Breast epithelium (tissue), 4 donors: Measurements from ENCODE around the gene GNAZ. TPM values are rescaled to one million over a fixed set of nuclear protein-coding genes. Genes with fewer than 3 reads are reported as not detected.

Experiments
- DNase-seq, 2 donors: peaks; one replicate each; pipeline ENCODE4 v3.0.0-alpha.2; 2019; ENCODE audit warnings: low spot score in 2 of 2
- H3K27ac ChIP-seq, 2 donors: fragments of 200-600 bp; sonication (generic) in 1 of 2; one replicate each; pipeline ENCODE4 v1.5.1; 2016 to 2019; ENCODE audit warnings: mild to moderate bottlenecking in 1 of 2
- H3K27me3 ChIP-seq, 2 donors: fragments of 200-600 bp; sonication (generic) in 1 of 2; one replicate each; pipeline versions ENCODE4 v1.5.1 to v1.6.0; 2017 to 2019; ENCODE audit warnings: control low read depth in 1 of 2, mild to moderate bottlenecking in 1 of 2
- H3K36me3 ChIP-seq: fragments of 200-600 bp; one replicate; pipeline ENCODE4 v1.5.1; 2019
- H3K4me1 ChIP-seq, 2 donors: fragments of 200-600 bp; sonication (generic); one replicate each; pipeline ENCODE4 v1.5.1; 2016 to 2019; ENCODE audit warnings: control low read depth in 1 of 2
- H3K4me3 ChIP-seq, 3 donors: fragments of 200-600 bp; sonication (generic); 1 replicate in 2 of 3; 2 replicates in 1 of 3; pipeline ENCODE4 v1.5.1; 2016 to 2019; ENCODE audit warnings: mild to moderate bottlenecking in 3 of 3, moderate library complexity in 2 of 3
- H3K9me3 ChIP-seq, 2 donors: fragments of 200-600 bp; sonication (generic) in 1 of 2; one replicate each; pipeline ENCODE4 v1.5.1; 2016 to 2019; ENCODE audit warnings: control low read depth in 1 of 2
- POLR2A ChIP-seq: fragments of 450-650 bp; IDR thresholded peaks from one replicate; pipeline ENCODE4 v1.6.1; 2016; ENCODE audit warnings: antibody characterized with exemption, mild to moderate bottlenecking, moderate library complexity
- POLR2AphosphoS5 ChIP-seq, 3 donors: sonication (generic); formaldehyde crosslinking; IDR thresholded peaks; one replicate each; pipeline ENCODE4 v1.6.1; 2017; ENCODE audit warnings: antibody characterized with exemption in 3 of 3
- intact Hi-C: fragments of 100-400 bp; cut with DNase I; formaldehyde crosslinking; loops from one replicate; pipeline ENCODE4 v1.15.1; 2023; ENCODE audit warnings: low total_unique reads
- total RNA-seq, 3 donors: library from RNA; depleted of rRNA; stranded (reverse); fragments of >200 nt; gene quantifications; one replicate each; pipeline ENCODE4 v1.1.0, GENCODE V29; 2016
- TF ChIP-seq, protein P1 (sequence below), 3 donors: fragments of 450-650 bp; IDR thresholded peaks; one replicate each; pipeline ENCODE4 v1.5.1; 2016 to 2017; ENCODE audit warnings: antibody characterized with exemption in 3 of 3, mild to moderate bottlenecking in 3 of 3, moderate library complexity in 3 of 3

The GNAZ gene
- total RNA-seq, 3 donors from 2014 or later: 5.0 to 15.7 (median 5.3) TPM

DNA sequence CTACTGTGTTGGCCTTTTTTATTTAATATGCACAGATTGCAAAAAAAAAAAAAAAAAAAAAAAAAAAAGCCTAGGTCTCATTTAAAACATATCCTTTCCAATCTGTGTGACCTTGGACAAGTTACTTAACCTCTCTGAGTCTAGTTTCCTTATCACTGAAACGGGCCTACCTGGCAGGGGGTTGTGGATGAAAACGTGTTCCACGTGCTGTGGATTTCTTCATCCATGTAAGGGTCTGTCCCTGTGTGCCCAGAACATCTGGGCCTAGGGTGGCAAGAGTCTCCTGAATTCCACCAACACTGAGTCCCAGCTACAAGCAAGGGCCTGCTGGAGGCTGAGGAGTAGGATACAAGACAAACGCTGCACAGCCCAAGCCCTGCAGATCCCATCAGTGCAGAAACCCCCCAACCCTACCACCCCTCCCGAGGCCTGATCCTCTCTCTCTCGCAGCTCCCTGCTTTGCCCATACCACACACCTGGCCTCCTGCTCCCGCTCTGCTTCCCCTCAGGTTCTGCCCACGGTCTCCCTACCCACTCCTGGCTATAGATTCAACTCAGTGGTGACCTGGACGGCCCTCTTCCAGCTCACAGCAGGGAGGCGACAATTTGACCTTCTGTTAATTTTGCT is 4.7 kb upstream of the GNAZ start:
- intact Hi-C loops: no loop called here
- no peaks in the 10 kb centered on the region for H3K36me3 ChIP-seq
- no peak overlapping the region for H3K4me3 ChIP-seq
- H3K27me3 ChIP-seq: no peaks in the 10 kb centered on the region
- TF ChIP-seq POLR2A (no peak), POLR2AphosphoS5 (IDR thresholded peaks at IDR 0.05) (no peak)
- TF ChIP-seq, protein P1, sequence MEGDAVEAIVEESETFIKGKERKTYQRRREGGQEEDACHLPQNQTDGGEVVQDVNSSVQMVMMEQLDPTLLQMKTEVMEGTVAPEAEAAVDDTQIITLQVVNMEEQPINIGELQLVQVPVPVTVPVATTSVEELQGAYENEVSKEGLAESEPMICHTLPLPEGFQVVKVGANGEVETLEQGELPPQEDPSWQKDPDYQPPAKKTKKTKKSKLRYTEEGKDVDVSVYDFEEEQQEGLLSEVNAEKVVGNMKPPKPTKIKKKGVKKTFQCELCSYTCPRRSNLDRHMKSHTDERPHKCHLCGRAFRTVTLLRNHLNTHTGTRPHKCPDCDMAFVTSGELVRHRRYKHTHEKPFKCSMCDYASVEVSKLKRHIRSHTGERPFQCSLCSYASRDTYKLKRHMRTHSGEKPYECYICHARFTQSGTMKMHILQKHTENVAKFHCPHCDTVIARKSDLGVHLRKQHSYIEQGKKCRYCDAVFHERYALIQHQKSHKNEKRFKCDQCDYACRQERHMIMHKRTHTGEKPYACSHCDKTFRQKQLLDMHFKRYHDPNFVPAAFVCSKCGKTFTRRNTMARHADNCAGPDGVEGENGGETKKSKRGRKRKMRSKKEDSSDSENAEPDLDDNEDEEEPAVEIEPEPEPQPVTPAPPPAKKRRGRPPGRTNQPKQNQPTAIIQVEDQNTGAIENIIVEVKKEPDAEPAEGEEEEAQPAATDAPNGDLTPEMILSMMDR (IDR thresholded peaks at IDR 0.05): no peak
- peaks cover 0 to 3% of the 10 kb centered on the region in 2 donors for H3K4me1 ChIP-seq
- H3K27ac ChIP-seq: no peak overlapping the region
- peak; percentile 6 to 35 for DNase-seq
- H3K9me3 ChIP-seq: no peaks in the 10 kb centered on the region

DNA sequence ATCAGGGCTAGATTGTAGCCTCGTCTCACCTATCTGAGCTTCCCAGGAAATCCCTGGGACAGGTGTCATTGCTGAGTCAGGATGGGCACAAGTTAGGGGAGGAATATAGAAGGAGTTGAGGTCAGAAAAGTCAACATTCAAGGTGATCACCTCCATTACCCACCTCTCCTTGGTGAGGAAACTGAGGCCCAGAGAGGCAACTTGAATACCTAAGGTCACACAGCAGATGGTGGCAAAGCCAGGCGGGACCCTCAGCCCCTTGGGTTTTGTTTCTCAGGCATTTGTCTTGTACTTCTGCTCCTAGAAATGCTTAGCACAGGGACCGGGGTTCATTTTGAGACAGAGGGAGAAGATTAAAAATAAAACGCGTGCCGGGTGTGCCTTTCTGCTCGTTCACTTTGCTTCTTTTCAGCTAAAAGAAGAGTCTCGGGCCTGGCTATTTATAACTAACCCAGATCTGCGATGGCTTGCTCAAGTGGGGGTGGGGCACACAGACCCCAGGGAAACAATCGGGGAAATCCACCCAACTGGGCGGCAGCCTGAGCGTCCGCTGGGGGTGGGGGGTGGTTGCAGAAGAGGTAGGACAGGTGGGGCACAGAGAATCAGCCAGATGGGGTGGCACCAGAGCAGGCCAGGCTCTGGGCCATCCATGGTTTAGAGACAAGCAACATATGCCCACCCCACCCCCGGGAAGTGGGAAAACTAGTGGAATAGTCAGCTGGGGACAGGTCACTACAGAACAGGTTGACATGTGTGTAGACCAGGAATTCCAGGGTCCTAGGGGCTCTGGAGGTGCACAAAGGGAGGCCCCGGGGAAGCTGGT is 3.9 kb upstream of the GNAZ start:
- H3K9me3 ChIP-seq: no peaks in the 10 kb centered on the region
- TF ChIP-seq POLR2AphosphoS5 (IDR thresholded peaks at IDR 0.05) (no peak), POLR2A (no peak)
- TF ChIP-seq, protein P1 (IDR thresholded peaks at IDR 0.05): no peak
- H3K4me1 ChIP-seq: peaks cover 0 to 7% of the 10 kb centered on the region in 2 donors
- no peaks in the 10 kb centered on the region for H3K27me3 ChIP-seq
- peak; percentile 7 to 27 for DNase-seq
- no peaks in the 10 kb centered on the region for H3K36me3 ChIP-seq
- H3K27ac ChIP-seq: no peak overlapping the region
- no peak overlapping the region for H3K4me3 ChIP-seq
- intact Hi-C loops: no loop called here

DNA sequence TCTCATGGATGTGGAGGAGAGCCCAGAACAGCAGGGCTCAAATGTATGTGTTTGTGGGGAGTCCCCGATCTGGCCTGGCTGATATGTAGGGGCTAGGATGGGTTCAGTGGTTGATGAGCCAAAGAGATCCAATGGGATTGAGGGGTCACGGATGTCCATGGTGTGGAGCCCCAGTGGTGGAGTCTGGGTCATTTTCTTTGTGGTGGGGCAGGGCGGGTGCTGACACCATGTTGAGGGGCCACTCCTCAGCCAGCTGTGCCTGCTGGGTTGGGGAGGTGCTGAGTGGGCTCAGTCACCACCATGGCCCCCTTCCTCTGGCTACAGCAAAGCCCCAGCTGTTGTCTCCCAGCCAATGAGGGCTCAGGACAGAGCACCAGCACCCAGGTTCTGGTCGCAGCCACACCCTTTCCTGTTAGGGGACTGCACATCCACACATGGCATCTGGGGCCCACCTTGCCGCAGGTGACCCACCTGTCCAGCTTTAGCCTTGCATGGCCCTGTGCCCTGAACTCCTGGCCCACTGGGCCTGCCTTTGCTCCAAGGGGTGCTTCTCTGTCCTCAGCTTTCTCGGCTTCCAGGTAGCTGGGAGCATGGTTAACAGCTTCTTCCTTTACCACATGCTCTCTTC is 3.2 kb upstream of the GNAZ start:
- no peaks in the 10 kb centered on the region for H3K9me3 ChIP-seq
- H3K4me3 ChIP-seq: no peak overlapping the region
- no peak overlapping the region for H3K27ac ChIP-seq
- peaks cover 0 to 7% of the 10 kb centered on the region in 2 donors for H3K4me1 ChIP-seq
- TF ChIP-seq POLR2AphosphoS5 (IDR thresholded peaks at IDR 0.05): no peak
- TF ChIP-seq, protein P1 (IDR thresholded peaks at IDR 0.05): no peak
- no peak for TF ChIP-seq POLR2A
- H3K27me3 ChIP-seq: no peaks in the 10 kb centered on the region
- H3K36me3 ChIP-seq: no peaks in the 10 kb centered on the region
- intact Hi-C loops: no loop called here
- peak in 1 of 2 donors; percentile 33 for DNase-seq

DNA sequence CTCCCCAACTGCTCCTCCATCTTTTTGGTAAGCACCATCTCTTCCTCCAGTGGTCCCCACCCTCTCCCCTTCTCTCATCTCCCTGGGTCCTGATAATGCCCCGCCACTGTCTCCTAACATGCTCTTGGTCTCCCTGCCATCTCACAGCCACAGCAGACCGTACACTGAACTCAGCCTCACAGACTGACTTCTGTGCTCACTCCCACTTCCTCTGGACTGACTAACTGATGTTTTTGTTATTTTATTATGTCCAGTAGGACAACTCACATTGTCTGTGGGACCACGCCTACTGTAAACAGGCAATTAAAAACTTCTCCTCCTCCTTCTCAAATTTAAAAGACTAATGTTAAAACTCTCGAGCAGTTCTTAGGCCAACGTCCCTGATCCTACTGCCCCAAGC is 2.6 kb upstream of the GNAZ start:
- Histone ChIP-seq H3K4me1 (peaks cover 0 to 7% of the 10 kb centered on the region in 2 donors), H3K36me3 (no peaks in the 10 kb centered on the region), H3K27ac (no peak overlapping the region), H3K27me3 (no peaks in the 10 kb centered on the region), H3K9me3 (no peaks in the 10 kb centered on the region), H3K4me3 (no peak overlapping the region)
- peak in 1 of 2 donors; percentile 46 for DNase-seq
- intact Hi-C loops: no loop called here
- TF ChIP-seq POLR2AphosphoS5 (IDR thresholded peaks at IDR 0.05) (no peak), POLR2A (no peak)
- TF ChIP-seq, protein P1 (IDR thresholded peaks at IDR 0.05): no peak
